Endodermal cell (in vitro differentiated cells): Measurements from ENCODE around the gene NACAD. TPM values are rescaled to one million over a fixed set of nuclear protein-coding genes. Genes with fewer than 3 reads are reported as not detected.

Experiments used
- DNase-seq: peaks from one replicate; pipeline ENCODE4 v3.0.0-alpha.2; 2017
- H3K27ac ChIP-seq: 2 replicates; pipeline ENCODE4 v1.5.1; 2013; ENCODE audit warnings: mild to moderate bottlenecking, low read depth, low read length, moderate library complexity
- H3K27me3 ChIP-seq: 2 replicates; pipeline ENCODE4 v1.6.1; 2013; ENCODE audit warnings: mild to moderate bottlenecking, low read length, moderate library complexity; ENCODE audit not compliant: insufficient read depth, control insufficient read depth, poor library complexity, severe bottlenecking
- H3K36me3 ChIP-seq: 2 replicates; pipeline ENCODE4 v1.7.0; 2013; ENCODE audit warnings: mild to moderate bottlenecking, low read length, moderate library complexity; ENCODE audit not compliant: control insufficient read depth, insufficient read depth
- H3K4me1 ChIP-seq: one replicate; pipeline ENCODE4 v1.7.0; 2013; ENCODE audit warnings: low read length; ENCODE audit not compliant: control insufficient read depth, insufficient read depth
- H3K4me3 ChIP-seq: 2 replicates; pipeline ENCODE4 v1.5.1; 2013; ENCODE audit warnings: mild to moderate bottlenecking, low read length, moderate library complexity
- H3K9ac ChIP-seq: 2 replicates; pipeline ENCODE4 v1.6.1; 2013; ENCODE audit warnings: mild to moderate bottlenecking, low read length, moderate library complexity; ENCODE audit not compliant: poor library complexity, severe bottlenecking; ENCODE audit errors: extremely low read depth
- H3K9me3 ChIP-seq: 2 replicates; pipeline ENCODE4 v1.6.1; 2013; ENCODE audit warnings: mild to moderate bottlenecking, low read length, moderate library complexity; ENCODE audit not compliant: control insufficient read depth
- H3K27ac Mint-ChIP-seq: 2 replicates; pipeline ENCODE4 v1.8.0; 2020; ENCODE audit warnings: mixed read lengths
- H3K27me3 Mint-ChIP-seq: 2 replicates; pipeline ENCODE4 v1.8.0; 2021; ENCODE audit warnings: mild to moderate bottlenecking, mixed read lengths; ENCODE audit not compliant: insufficient read depth
- H3K36me3 Mint-ChIP-seq: 2 replicates; pipeline ENCODE4 v1.8.0; 2020; ENCODE audit warnings: low read depth, mixed read lengths
- H3K4me1 Mint-ChIP-seq: 2 replicates; pipeline ENCODE4 v1.8.0; 2020; ENCODE audit warnings: mixed read lengths
- H3K4me3 Mint-ChIP-seq: 2 replicates; pipeline ENCODE4 v1.8.0; 2020; ENCODE audit warnings: mild to moderate bottlenecking, moderate library complexity, mixed read lengths
- H3K9me3 Mint-ChIP-seq: 2 replicates; pipeline ENCODE4 v1.8.0; 2020; ENCODE audit warnings: mild to moderate bottlenecking, mixed read lengths
- WGBS, 2 experiments: methylation state at CpG; one replicate each; pipeline versions ENCODE4 v1.1.5 to v1.1.7; 2013; ENCODE audit warnings: missing lambda C conversion rate in 2 of 2, mixed read lengths in 1 of 2; ENCODE audit not compliant: insufficient coverage in 1 of 2, insufficient read length in 1 of 2; 5-methylcytosine and 5-hydroxymethylcytosine counted together
- total RNA-seq, 2 donors: library from RNA; stranded (reverse); fragmentation: NEBNext Ultra II Directional in 1 of 2; extraction: Animal tissue kit (Norgen Biotek cat#: 25700) in 1 of 2; gene quantifications; 2 replicates in 1 of 2; 3 replicates in 1 of 2; pipeline ENCODE4 v1.2.1, GENCODE V29; 2021
- TF ChIP-seq, protein P1 (sequence below): fragments of 200-600 bp; sonication (generic); conservative IDR thresholded peaks from 2 replicates; pipeline ENCODE4 v1.5.0; 2021; ENCODE audit warnings: antibody characterized with exemption, mild to moderate bottlenecking

NACAD gene
- total RNA-seq, 2 donors from 2014 or later, result 5.8 to 6.7 TPM

DNA sequence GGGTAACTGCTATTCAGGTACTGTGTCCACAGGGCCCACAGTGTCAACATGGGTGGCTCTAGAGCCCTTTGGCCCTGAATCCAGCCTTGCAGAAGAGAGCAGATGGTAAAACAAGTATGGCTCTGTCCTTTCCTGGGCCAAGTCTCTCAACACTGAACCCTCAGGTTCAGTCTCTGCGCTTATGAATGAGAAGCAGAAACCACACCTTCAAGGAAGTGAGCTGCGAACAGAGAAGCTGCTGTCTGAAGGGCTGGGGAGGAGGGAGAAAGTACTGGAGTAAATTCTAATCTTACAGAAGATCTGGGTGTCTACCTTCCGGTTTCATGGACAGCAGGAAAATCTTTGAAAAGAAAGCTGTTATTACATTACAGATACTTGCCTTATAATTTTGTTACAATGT is 18.6 kb upstream of the NACAD start:
- H3K36me3 ChIP-seq, result peaks cover 71% of the 10 kb centered on the region
- Mint-ChIP-seq H3K27me3 (no peaks in the 10 kb centered on the region), H3K4me1 (peaks cover 6% of the 10 kb centered on the region), H3K36me3 (peaks cover 57% of the 10 kb centered on the region), H3K9me3 (no peaks in the 10 kb centered on the region), H3K27ac (no peak overlapping the region), H3K4me3 (no peak overlapping the region)
- H3K9ac ChIP-seq, result no peak overlapping the region
- H3K27ac ChIP-seq, result no peak overlapping the region
- no peaks in the 10 kb centered on the region for H3K4me1 ChIP-seq
- DNase-seq, result no peak
- H3K27me3 ChIP-seq, result no peaks in the 10 kb centered on the region
- H3K9me3 ChIP-seq, result no peaks in the 10 kb centered on the region
- TF ChIP-seq, protein P1, sequence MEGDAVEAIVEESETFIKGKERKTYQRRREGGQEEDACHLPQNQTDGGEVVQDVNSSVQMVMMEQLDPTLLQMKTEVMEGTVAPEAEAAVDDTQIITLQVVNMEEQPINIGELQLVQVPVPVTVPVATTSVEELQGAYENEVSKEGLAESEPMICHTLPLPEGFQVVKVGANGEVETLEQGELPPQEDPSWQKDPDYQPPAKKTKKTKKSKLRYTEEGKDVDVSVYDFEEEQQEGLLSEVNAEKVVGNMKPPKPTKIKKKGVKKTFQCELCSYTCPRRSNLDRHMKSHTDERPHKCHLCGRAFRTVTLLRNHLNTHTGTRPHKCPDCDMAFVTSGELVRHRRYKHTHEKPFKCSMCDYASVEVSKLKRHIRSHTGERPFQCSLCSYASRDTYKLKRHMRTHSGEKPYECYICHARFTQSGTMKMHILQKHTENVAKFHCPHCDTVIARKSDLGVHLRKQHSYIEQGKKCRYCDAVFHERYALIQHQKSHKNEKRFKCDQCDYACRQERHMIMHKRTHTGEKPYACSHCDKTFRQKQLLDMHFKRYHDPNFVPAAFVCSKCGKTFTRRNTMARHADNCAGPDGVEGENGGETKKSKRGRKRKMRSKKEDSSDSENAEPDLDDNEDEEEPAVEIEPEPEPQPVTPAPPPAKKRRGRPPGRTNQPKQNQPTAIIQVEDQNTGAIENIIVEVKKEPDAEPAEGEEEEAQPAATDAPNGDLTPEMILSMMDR, result no peak
- 89 to 100% methylated on average over 1 to 3 of the region's 3 CpGs for WGBS, 2 experiments
- no peak overlapping the region for H3K4me3 ChIP-seq

DNA sequence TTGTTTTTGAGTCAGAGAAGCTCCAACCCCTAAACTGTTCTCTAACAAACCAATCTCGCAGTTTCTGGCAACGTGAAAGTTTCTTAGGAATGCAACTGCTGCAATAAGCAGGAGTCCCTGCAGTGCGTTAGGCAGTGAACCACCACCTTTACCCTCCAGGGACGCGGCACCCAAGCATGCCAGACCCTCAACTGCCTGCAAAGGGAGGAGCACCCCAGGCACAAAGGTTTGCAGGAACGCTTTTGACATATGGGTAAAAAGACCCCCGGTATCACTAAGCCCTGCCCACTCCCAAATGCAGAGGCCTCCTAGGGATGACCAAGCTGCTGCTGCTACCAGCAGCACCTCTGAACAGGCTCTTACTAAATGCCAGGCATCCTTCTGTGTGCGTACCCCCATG is 18.1 kb upstream of the NACAD start:
- H3K27me3 Mint-ChIP-seq, result no peaks in the 10 kb centered on the region
- H3K4me3 ChIP-seq, result no peak overlapping the region
- H3K27ac Mint-ChIP-seq, result no peak overlapping the region
- no peaks in the 10 kb centered on the region for H3K4me1 ChIP-seq
- peaks cover 62% of the 10 kb centered on the region for H3K36me3 Mint-ChIP-seq
- 82 to 100% methylated on average over 3 to 8 of the region's 8 CpGs for WGBS, 2 experiments
- no peaks in the 10 kb centered on the region for H3K9me3 ChIP-seq
- H3K27me3 ChIP-seq, result no peaks in the 10 kb centered on the region
- TF ChIP-seq, protein P1, result no peak
- no peak overlapping the region for H3K4me3 Mint-ChIP-seq
- no peak overlapping the region for H3K9ac ChIP-seq
- DNase-seq, result peak; percentile 27
- H3K4me1 Mint-ChIP-seq, result peaks cover 6% of the 10 kb centered on the region
- peaks cover 75% of the 10 kb centered on the region for H3K36me3 ChIP-seq
- H3K9me3 Mint-ChIP-seq, result no peaks in the 10 kb centered on the region
- H3K27ac ChIP-seq, result no peak overlapping the region

DNA sequence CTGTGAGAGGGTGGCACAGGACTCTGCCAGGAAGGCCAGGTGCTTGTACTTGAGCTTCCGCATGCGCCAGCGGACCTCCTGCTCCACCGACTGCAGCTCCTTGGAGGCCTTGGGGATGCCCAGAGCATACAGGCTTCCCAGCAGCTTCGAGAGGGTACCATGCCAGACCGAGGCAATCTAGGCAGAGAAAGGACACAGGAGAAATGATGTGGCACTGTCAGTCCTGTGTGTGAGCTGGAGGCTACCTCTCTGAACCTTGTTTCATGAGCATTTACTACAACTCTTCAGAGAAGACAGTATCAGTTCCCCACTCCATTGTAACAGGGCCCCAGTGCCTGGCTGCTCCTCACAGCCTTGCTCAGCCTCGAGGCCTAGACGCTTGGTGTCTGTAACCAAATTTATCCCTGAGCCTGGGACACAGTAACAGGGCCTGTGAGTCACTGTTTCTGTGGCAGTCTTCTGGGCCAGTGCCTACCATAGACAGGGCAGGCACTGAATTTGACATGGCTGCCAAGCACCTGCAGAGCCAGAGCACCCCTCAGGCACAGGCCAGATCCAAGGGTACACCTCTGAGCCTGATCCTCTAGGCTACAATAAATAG is 16.9 kb upstream of the NACAD start:
- peak; percentile 18 for DNase-seq
- H3K36me3 Mint-ChIP-seq, result peaks cover 70% of the 10 kb centered on the region
- TF ChIP-seq, protein P1, result no peak
- peaks cover 6% of the 10 kb centered on the region for H3K4me1 Mint-ChIP-seq
- H3K9me3 Mint-ChIP-seq, result no peaks in the 10 kb centered on the region
- no peaks in the 10 kb centered on the region for H3K27me3 Mint-ChIP-seq
- H3K27me3 ChIP-seq, result no peaks in the 10 kb centered on the region
- no peak overlapping the region for H3K4me3 ChIP-seq
- peaks cover 87% of the 10 kb centered on the region for H3K36me3 ChIP-seq
- no peak overlapping the region for H3K9ac ChIP-seq
- H3K4me3 Mint-ChIP-seq, result no peak overlapping the region
- H3K4me1 ChIP-seq, result no peaks in the 10 kb centered on the region
- no peaks in the 10 kb centered on the region for H3K9me3 ChIP-seq
- H3K27ac Mint-ChIP-seq, result no peak overlapping the region
- 95 to 100% methylated on average over 2 to 8 of the region's 8 CpGs for WGBS, 2 experiments
- H3K27ac ChIP-seq, result no peak overlapping the region
